ENCODE results near the gene MVB12B.

The MVB12B gene

DNA sequence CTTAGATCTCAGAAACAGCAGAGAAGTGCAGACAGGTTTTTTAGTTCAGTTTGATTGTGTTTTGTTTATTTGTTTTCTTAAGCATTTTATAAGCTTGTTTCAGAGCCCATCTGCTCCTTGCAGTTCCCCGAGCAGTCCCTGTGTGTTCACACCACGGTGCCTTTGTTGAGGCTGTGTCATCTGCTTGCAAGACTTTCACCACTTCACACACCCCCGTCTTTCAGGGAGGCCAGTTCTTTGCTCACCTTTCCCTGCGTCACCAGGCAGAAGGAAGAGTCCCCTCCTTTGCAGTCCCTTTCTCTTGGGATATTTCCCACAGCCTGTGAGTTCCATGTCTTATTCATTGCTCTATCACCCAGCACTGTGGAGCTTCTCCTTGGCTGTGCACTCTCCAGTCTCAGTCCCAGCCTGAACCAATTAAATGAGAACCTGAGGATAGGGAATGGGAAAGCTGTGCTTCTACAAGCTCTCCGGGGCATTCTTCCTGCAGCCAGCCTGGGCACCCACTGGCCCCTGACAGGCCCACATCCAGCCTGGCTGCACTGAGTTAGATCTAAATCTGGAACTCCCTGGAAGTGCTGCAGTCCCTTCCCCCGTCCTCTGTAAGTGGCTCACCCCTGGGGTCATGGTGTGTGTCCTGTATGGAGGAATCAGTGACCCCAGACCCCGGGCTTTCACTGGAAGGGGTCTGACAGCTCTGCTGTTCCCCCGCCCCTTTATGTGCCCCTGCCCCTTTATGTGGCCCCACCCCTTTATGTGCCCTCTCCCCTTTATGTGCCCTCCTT lies 5.5 kb downstream of the MVB12B start:
- Histone ChIP-seq H3K9me3 (ENCODE audit: control insufficient read depth, low read length) (no peaks in the 10 kb centered on the region), H3K4me1 (ENCODE audit: control insufficient read depth, insufficient read depth, low read length) (peaks cover 28% of the 10 kb centered on the region), H3K27ac (ENCODE audit: insufficient read depth, low read depth, low read length, poor library complexity, severe bottlenecking) (no peak overlapping the region), H3K4me3 (ENCODE audit: insufficient read depth, low read depth, low read length) (no peak overlapping the region), H3K36me3 (ENCODE audit: control insufficient read depth, insufficient read depth, low read length) (no peaks in the 10 kb centered on the region), H3K27me3 (ENCODE audit: control insufficient read depth, insufficient read depth, low read length, poor library complexity, severe bottlenecking) (no peaks in the 10 kb centered on the region)
- 67 to 75% methylated on average over 8 of the region's 8 CpGs for WGBS, 2 experiments

- Histone ChIP-seq H3K27me3 (ENCODE audit: control insufficient read depth, insufficient read depth, low read length, poor library complexity, severe bottlenecking) (no peaks in the 10 kb centered on the region), H3K4me1 (ENCODE audit: control insufficient read depth, insufficient read depth, low read length) (peaks cover 22% of the 10 kb centered on the region), H3K36me3 (ENCODE audit: control insufficient read depth, insufficient read depth, low read length) (no peaks in the 10 kb centered on the region), H3K4me3 (ENCODE audit: insufficient read depth, low read depth, low read length) (no peak overlapping the region), H3K9me3 (ENCODE audit: control insufficient read depth, low read length) (no peaks in the 10 kb centered on the region), H3K27ac (ENCODE audit: insufficient read depth, low read depth, low read length, poor library complexity, severe bottlenecking) (no peak overlapping the region)
- 80 to 81% methylated on average over 8 of the region's 8 CpGs for WGBS, 2 experiments
Observed at GRCh38 chr9:126334721-126335621, 8.3 kb downstream of the MVB12B start.

GRCh38 chr9:126335837-126336735 lies 9.5 kb downstream of the MVB12B start:
- H3K4me3 ChIP-seq (ENCODE audit: insufficient read depth, low read depth, low read length), result no peak overlapping the region
- no peaks in the 10 kb centered on the region for H3K27me3 ChIP-seq (ENCODE audit: control insufficient read depth, insufficient read depth, low read length, poor library complexity, severe bottlenecking)
- H3K36me3 ChIP-seq (ENCODE audit: control insufficient read depth, insufficient read depth, low read length), result no peaks in the 10 kb centered on the region
- no peaks in the 10 kb centered on the region for H3K9me3 ChIP-seq (ENCODE audit: control insufficient read depth, low read length)
- WGBS, 2 experiments, result 85 to 86% methylated on average over 19 of the region's 19 CpGs
- H3K27ac ChIP-seq (ENCODE audit: insufficient read depth, low read depth, low read length, poor library complexity, severe bottlenecking), result no peak overlapping the region
- H3K4me1 ChIP-seq (ENCODE audit: control insufficient read depth, insufficient read depth, low read length), result peaks cover 24% of the 10 kb centered on the region

DNA sequence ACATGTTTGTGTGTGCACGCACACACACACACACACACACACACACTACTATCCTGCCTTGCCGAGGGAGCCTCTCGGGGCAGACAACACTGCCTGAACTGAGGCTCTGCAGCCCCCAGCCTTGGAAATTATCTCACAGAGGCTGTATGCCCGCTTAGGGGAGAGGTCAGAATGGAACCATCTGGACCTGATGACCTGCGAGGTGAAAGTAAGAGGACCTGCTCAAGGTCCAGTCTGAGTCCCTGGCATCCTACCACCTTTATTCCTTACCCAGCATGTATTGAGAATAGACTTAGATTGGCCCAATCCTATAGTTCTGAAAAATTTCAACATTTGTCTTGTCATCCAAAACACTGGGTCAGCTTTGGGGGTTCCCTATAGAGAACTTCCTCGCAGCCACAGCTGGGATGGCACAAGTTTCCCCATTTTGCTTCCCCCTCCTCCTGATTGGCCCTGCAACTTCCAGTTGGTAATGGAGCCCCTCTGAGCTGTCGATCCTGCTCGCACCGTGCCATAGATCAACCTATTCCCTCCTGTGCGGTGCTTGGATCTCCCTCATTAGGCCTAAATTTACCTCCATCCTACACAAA lies 10.2 kb downstream of the MVB12B start:
- no peaks in the 10 kb centered on the region for H3K36me3 ChIP-seq (ENCODE audit: control insufficient read depth, insufficient read depth, low read length)
- no peak overlapping the region for H3K4me3 ChIP-seq (ENCODE audit: insufficient read depth, low read depth, low read length)
- H3K9me3 ChIP-seq (ENCODE audit: control insufficient read depth, low read length), result no peaks in the 10 kb centered on the region
- no peaks in the 10 kb centered on the region for H3K27me3 ChIP-seq (ENCODE audit: control insufficient read depth, insufficient read depth, low read length, poor library complexity, severe bottlenecking)
- H3K27ac ChIP-seq (ENCODE audit: insufficient read depth, low read depth, low read length, poor library complexity, severe bottlenecking), result no peak overlapping the region
- WGBS, 2 experiments, result 88% methylated on average over 10 of the region's 10 CpGs
- peaks cover 26% of the 10 kb centered on the region for H3K4me1 ChIP-seq (ENCODE audit: control insufficient read depth, insufficient read depth, low read length)

DNA sequence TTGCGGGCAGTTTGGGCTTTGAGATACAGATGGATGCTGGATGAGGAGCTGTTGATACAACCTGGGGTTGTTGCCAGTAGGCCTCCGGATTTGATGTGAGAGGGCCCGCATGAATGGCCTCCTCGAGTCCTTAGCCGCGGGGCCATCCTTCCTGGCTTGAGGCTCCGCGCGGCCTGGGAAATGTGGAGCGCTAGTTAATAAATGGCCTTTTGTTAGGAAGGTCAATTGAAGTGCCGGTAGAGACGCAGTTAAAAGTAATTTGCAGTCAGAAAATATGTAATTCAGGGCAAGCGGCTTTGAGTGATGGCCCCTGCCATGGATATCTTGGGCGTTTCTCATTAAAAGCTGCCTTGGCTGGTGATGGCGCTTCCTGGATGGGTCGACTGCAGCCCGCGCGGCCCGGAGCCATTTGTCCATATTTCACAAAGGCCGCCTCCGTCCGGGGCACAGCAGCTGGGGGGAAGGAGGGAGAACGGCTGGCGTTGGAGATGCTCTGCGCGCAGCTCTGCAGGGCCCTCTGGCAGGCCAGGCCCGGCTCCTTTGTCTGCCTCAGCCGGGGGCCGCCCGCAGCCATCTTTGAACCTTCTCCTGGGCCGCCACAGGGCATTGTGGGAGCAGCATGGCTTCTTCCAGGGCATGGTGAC lies 11.2 kb downstream of the MVB12B start:
- peak overlapping the region; percentile 61 for H3K27ac ChIP-seq (ENCODE audit: insufficient read depth, low read depth, low read length, poor library complexity, severe bottlenecking)
- WGBS, 2 experiments, result 86 to 89% methylated on average over 32 of the region's 32 CpGs

GRCh38 chr9:126338945-126339344 lies 12.3 kb downstream of the MVB12B start:
- 73 to 74% methylated on average over 3 of the region's 3 CpGs for WGBS, 2 experiments
- H3K27me3 ChIP-seq (ENCODE audit: control insufficient read depth, insufficient read depth, low read length, poor library complexity, severe bottlenecking), result no peaks in the 10 kb centered on the region
- no peak overlapping the region for H3K4me3 ChIP-seq (ENCODE audit: insufficient read depth, low read depth, low read length)
- no peak overlapping the region for H3K27ac ChIP-seq (ENCODE audit: insufficient read depth, low read depth, low read length, poor library complexity, severe bottlenecking)
- no peaks in the 10 kb centered on the region for H3K36me3 ChIP-seq (ENCODE audit: control insufficient read depth, insufficient read depth, low read length)
- peaks cover 23% of the 10 kb centered on the region for H3K4me1 ChIP-seq (ENCODE audit: control insufficient read depth, insufficient read depth, low read length)
- no peaks in the 10 kb centered on the region for H3K9me3 ChIP-seq (ENCODE audit: control insufficient read depth, low read length)

More for the DNA sequence above, 11.2 kb downstream of the MVB12B start:
- H3K9me3 ChIP-seq (ENCODE audit: control insufficient read depth, low read length), result no peaks in the 10 kb centered on the region
- H3K4me3 ChIP-seq (ENCODE audit: insufficient read depth, low read depth, low read length), result no peak overlapping the region
- peaks cover 23% of the 10 kb centered on the region for H3K4me1 ChIP-seq (ENCODE audit: control insufficient read depth, insufficient read depth, low read length)
- no peaks in the 10 kb centered on the region for H3K36me3 ChIP-seq (ENCODE audit: control insufficient read depth, insufficient read depth, low read length)
- no peaks in the 10 kb centered on the region for H3K27me3 ChIP-seq (ENCODE audit: control insufficient read depth, insufficient read depth, low read length, poor library complexity, severe bottlenecking)

- Histone ChIP-seq H3K4me1 (ENCODE audit: control insufficient read depth, insufficient read depth, low read length) (peaks cover 21% of the 10 kb centered on the region), H3K36me3 (ENCODE audit: control insufficient read depth, insufficient read depth, low read length) (peaks cover 3% of the 10 kb centered on the region), H3K27me3 (ENCODE audit: control insufficient read depth, insufficient read depth, low read length, poor library complexity, severe bottlenecking) (no peaks in the 10 kb centered on the region), H3K4me3 (ENCODE audit: insufficient read depth, low read depth, low read length) (no peak overlapping the region), H3K9me3 (ENCODE audit: control insufficient read depth, low read length) (no peaks in the 10 kb centered on the region), H3K27ac (ENCODE audit: insufficient read depth, low read depth, low read length, poor library complexity, severe bottlenecking) (no peak overlapping the region)
- WGBS, 2 experiments, result 69 to 74% methylated on average over 3 to 4 of the region's 4 CpGs
Observed at GRCh38 chr9:126341426-126341825, 14.8 kb downstream of the MVB12B start.

DNA sequence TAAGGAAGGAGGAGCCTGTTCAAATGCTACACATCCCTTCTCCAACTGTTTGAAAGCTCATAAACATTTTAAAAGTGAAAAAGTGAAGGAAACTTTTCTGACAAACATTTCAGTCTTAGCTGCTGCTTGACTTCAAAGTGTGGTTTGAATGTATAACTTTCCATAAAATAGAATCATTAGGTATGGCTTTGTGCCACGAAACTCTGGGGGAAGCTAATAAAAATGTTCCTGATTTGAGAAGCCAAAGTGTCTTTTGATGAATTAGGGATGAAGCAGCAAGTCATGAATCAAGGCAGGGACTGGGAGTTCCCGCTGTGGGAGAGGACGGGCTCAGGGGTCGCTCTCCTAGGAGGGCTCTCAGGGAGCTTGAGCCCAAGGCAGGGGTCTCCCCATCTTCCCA lies 15.3 kb downstream of the MVB12B start:
- Histone ChIP-seq H3K9me3 (ENCODE audit: control insufficient read depth, low read length) (no peaks in the 10 kb centered on the region), H3K27me3 (ENCODE audit: control insufficient read depth, insufficient read depth, low read length, poor library complexity, severe bottlenecking) (no peaks in the 10 kb centered on the region), H3K36me3 (ENCODE audit: control insufficient read depth, insufficient read depth, low read length) (peaks cover 3% of the 10 kb centered on the region), H3K4me3 (ENCODE audit: insufficient read depth, low read depth, low read length) (no peak overlapping the region), H3K27ac (ENCODE audit: insufficient read depth, low read depth, low read length, poor library complexity, severe bottlenecking) (no peak overlapping the region), H3K4me1 (ENCODE audit: control insufficient read depth, insufficient read depth, low read length) (peaks cover 21% of the 10 kb centered on the region)
- 95 to 98% methylated on average over 4 of the region's 4 CpGs for WGBS, 2 experiments

DNA sequence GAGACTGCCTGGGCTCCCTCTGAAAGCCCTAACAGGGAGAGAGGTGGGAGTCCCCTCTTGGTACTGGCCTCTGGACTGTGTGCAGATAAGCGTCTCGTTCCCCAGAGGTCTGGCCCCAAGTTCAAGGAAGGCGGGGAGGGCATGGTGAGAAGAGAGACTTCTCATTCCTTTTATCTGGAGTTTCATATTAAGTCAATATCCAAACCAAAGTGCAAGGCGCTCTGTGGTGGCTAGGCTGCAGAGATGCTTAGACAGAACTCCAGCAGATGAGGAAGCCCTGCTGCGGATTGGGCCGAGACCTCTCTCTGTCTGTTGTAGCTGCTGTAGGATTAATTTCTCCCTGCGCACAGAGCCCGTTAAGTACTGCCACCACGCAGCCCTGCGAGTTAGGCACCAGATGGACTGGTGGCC lies 16.0 kb downstream of the MVB12B start:
- 96% methylated on average over 10 of the region's 10 CpGs for WGBS, 2 experiments
- Histone ChIP-seq H3K27ac (ENCODE audit: insufficient read depth, low read depth, low read length, poor library complexity, severe bottlenecking) (no peak overlapping the region), H3K4me3 (ENCODE audit: insufficient read depth, low read depth, low read length) (no peak overlapping the region), H3K4me1 (ENCODE audit: control insufficient read depth, insufficient read depth, low read length) (peaks cover 26% of the 10 kb centered on the region), H3K36me3 (ENCODE audit: control insufficient read depth, insufficient read depth, low read length) (peaks cover 3% of the 10 kb centered on the region), H3K27me3 (ENCODE audit: control insufficient read depth, insufficient read depth, low read length, poor library complexity, severe bottlenecking) (no peaks in the 10 kb centered on the region), H3K9me3 (ENCODE audit: control insufficient read depth, low read length) (no peaks in the 10 kb centered on the region)
